Measurements from ENCODE around the gene PCMT1. TPM values are rescaled to one million over a fixed set of nuclear protein-coding genes. Genes with fewer than 3 reads are reported as not detected.
"Not testable (repeated sequence)": the region's sequence is repeated elsewhere in the genome, so short reads cannot be mapped to it uniquely, and the experiment has no call there.

Gene PCMT1
- polyA plus RNA-seq, 2 donors = 20.8 to 64.9 TPM

DNA sequence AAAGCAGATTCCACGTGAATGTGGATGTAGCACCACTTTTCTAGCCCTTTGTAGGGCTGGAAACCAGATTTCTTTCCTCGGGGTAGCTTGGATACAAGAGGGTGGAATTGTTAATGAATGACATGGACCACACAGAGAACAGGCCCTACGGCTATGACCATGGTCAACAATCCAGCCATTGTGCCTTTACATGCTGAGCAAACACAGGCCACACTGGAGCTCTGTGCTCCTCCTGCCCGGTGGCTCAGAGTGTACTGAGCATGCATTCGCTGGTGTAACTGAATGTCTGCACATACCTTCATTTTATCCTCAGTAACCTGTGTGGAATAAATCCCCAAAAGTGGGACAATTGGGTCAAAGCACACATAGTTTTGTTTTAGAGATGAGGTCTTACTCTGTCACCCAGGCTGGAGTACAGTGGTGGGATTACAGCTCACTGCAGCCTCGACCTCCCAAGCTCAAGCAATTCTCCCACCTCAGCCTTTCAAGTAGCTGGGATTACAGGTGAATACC lies 81.8 kb downstream of the PCMT1 start:
- Histone ChIP-seq H3K4me1 (ENCODE audit: control insufficient read depth in 2 of 2, insufficient read depth in 2 of 2, low read length in 1 of 2) (no peaks in the 10 kb centered on the region), H3K27me3 (ENCODE audit: control insufficient read depth in 1 of 2, insufficient read depth in 2 of 2, low read length in 2 of 2) (no peaks in the 10 kb centered on the region), H3K27ac (ENCODE audit: low read depth in 2 of 2, low read length in 1 of 2) (no peak overlapping the region), H3K36me3 (ENCODE audit: control insufficient read depth in 2 of 2, insufficient read depth in 2 of 2, low read length in 1 of 2) (peaks cover 4 to 9% of the 10 kb centered on the region in 2 donors), H3K9me3 (ENCODE audit: control insufficient read depth in 2 of 2, insufficient read depth in 1 of 2, low read depth in 1 of 2, low read length in 1 of 2) (no peaks in the 10 kb centered on the region), H3K4me3 (ENCODE audit: low read depth in 1 of 2, low read length in 2 of 2) (no peak overlapping the region)
- 75 to 77% methylated on average over 6 of the region's 6 CpGs for WGBS, 2 donors

DNA sequence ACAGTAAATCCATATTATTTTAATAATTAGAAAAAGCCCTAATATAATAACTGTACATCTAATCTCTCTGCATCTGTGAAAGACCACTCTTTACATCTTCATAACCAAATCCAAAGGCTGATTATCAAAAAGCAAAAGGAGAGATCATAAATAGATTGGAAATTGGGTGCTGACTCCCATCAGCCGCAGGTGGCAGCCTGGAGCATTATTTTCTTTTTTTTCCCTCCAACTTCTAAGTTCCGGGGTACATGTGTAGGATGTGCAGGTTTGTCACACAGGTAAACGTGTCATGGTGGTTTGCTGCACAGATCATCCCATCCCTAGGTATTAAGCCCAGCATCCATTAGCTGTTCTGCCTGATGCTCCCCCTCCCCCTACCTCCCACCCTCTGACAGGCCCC lies 84.1 kb downstream of the PCMT1 start:
- H3K27me3 ChIP-seq (ENCODE audit: control insufficient read depth in 1 of 2, insufficient read depth in 2 of 2, low read length in 2 of 2) = no peaks in the 10 kb centered on the region
- H3K4me1 ChIP-seq (ENCODE audit: control insufficient read depth in 2 of 2, insufficient read depth in 2 of 2, low read length in 1 of 2) = no peaks in the 10 kb centered on the region
- H3K9me3 ChIP-seq (ENCODE audit: control insufficient read depth in 2 of 2, insufficient read depth in 1 of 2, low read depth in 1 of 2, low read length in 1 of 2) = no peaks in the 10 kb centered on the region
- no peak overlapping the region for H3K27ac ChIP-seq (ENCODE audit: low read depth in 2 of 2, low read length in 1 of 2)
- 92 to 93% methylated on average over 3 of the region's 3 CpGs for WGBS, 2 donors
- peaks cover 4 to 11% of the 10 kb centered on the region in 2 donors for H3K36me3 ChIP-seq (ENCODE audit: control insufficient read depth in 2 of 2, insufficient read depth in 2 of 2, low read length in 1 of 2)
- H3K4me3 ChIP-seq (ENCODE audit: low read depth in 1 of 2, low read length in 2 of 2) = no peak overlapping the region

DNA sequence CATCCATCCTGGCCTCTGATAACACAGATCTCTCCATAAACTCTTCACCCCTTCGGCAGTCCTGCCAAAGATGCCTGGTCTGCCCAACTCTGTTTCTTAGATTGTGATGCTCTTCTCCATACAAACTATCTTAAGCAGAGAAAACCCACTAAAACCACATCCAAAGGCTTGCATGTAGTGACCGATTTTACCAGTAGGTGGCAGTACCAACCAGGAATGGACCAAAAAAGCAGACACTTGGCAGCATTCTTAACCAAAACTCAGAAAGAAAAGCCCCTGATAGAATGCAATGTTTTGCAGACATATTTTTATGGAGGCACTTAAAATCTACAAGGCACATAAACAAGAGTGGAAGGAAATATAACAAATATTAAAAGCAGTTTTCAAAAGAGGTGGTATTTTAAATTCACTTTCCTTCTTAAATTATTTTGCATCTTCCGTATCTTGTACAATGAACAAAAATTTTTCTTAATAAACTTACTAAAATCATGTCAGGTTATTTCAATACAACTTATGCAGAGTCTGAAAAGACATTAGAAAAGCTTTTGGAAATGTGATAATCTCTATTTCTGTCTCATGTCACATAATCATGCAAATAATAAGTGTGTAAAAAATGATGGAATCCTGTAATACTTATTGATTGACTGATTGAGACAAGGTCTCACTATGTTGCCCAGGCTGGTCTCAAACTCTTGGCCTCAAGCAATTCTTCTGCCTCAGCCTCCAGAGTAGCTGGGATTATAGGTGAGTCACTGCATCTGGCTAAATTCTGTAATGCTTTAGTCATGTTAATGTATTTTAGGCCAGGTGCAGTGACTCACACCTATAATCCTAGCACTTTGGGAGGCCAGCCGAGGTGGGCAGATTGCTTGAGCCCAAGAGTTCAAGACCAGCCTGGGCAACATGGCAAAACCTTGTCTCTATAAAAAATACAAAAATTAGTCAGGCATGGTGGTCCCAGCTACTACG lies 85.3 kb downstream of the PCMT1 start:
- H3K36me3 ChIP-seq (ENCODE audit: control insufficient read depth in 2 of 2, insufficient read depth in 2 of 2, low read length in 1 of 2) = peaks cover 4 to 11% of the 10 kb centered on the region in 2 donors
- 44 to 48% methylated on average over 5 of the region's 5 CpGs for WGBS, 2 donors

DNA sequence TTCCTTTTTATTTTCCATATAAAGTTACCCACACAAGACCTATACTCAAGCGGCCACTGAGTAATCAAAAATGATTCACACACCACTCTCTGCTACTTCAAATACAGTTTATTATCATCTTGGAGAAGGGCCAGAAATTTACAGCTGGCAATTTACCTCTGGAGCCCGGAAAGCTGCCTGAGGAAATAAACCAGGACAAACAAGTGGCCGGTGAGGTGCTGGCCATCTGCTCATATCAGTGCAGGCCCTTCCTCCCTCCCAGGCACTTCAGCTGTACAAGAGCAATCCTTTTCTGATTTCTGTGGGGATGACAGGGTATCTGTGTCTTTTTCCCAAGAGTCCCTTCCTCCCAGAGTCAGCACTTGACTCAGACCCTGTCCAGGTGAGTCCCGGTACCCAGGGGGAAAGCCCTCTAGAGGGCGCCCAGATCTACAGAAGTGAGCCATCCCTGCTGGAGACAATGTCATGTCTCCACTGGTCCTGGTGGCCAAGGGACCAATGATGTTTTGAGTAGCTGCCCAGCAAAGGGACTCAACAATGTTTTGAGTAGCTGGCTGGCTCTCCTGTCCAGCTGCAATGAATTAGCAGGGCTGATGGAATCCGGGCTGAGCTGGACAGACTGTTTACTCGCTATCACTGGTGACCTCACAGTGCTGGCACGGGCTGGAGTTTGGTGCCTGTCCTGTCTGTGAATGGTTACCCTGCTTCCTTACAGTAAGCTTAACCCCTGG lies 91.0 kb downstream of the PCMT1 start:
- no peaks in the 10 kb centered on the region for H3K9me3 ChIP-seq (ENCODE audit: control insufficient read depth in 2 of 2, insufficient read depth in 1 of 2, low read depth in 1 of 2, low read length in 1 of 2)
- no peaks in the 10 kb centered on the region for H3K4me1 ChIP-seq (ENCODE audit: control insufficient read depth in 2 of 2, insufficient read depth in 2 of 2, low read length in 1 of 2)
- no peak overlapping the region for H3K27ac ChIP-seq (ENCODE audit: low read depth in 2 of 2, low read length in 1 of 2)
- H3K4me3 ChIP-seq (ENCODE audit: low read depth in 1 of 2, low read length in 2 of 2) = no peak overlapping the region
- WGBS, 2 donors = 50 to 53% methylated on average over 8 of the region's 8 CpGs
- peaks cover 0 to 19% of the 10 kb centered on the region in 2 donors for H3K36me3 ChIP-seq (ENCODE audit: control insufficient read depth in 2 of 2, insufficient read depth in 2 of 2, low read length in 1 of 2)
- no peaks in the 10 kb centered on the region for H3K27me3 ChIP-seq (ENCODE audit: control insufficient read depth in 1 of 2, insufficient read depth in 2 of 2, low read length in 2 of 2)

More for the DNA sequence above, 85.3 kb downstream of the PCMT1 start:
- no peaks in the 10 kb centered on the region for H3K27me3 ChIP-seq (ENCODE audit: control insufficient read depth in 1 of 2, insufficient read depth in 2 of 2, low read length in 2 of 2)
- no peak overlapping the region for H3K27ac ChIP-seq (ENCODE audit: low read depth in 2 of 2, low read length in 1 of 2)
- no peaks in the 10 kb centered on the region for H3K9me3 ChIP-seq (ENCODE audit: control insufficient read depth in 2 of 2, insufficient read depth in 1 of 2, low read depth in 1 of 2, low read length in 1 of 2)
- no peaks in the 10 kb centered on the region for H3K4me1 ChIP-seq (ENCODE audit: control insufficient read depth in 2 of 2, insufficient read depth in 2 of 2, low read length in 1 of 2)
- H3K4me3 ChIP-seq (ENCODE audit: low read depth in 1 of 2, low read length in 2 of 2) = no peak overlapping the region

DNA sequence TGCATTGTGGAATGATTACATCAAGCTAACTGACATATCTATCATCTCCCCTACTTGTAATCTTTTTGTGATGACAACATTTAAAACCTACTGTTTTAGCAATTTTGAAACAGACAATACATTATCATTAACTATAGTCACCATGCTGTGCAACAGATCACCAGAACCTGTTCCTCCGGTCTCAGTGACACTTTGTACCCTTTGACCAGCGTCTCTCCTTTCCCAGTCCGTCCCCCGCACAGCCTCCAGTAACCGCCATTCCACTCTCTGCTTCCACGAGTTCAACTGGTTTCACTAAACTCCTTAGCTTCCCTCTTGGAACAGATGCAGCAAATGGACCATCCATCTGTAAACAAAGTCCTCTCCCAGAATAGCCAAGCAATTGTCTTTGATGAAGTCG lies 92.8 kb downstream of the PCMT1 start:
- H3K36me3 ChIP-seq (ENCODE audit: control insufficient read depth in 2 of 2, insufficient read depth in 2 of 2, low read length in 1 of 2) = peaks cover 0 to 14% of the 10 kb centered on the region in 2 donors
- WGBS, 2 donors = 81% methylated on average over 7 of the region's 7 CpGs
- peaks cover 3 to 9% of the 10 kb centered on the region in 2 donors for H3K4me1 ChIP-seq (ENCODE audit: control insufficient read depth in 2 of 2, insufficient read depth in 2 of 2, low read length in 1 of 2)
- H3K27ac ChIP-seq (ENCODE audit: low read depth in 2 of 2, low read length in 1 of 2) = no peak overlapping the region
- no peaks in the 10 kb centered on the region for H3K27me3 ChIP-seq (ENCODE audit: control insufficient read depth in 1 of 2, insufficient read depth in 2 of 2, low read length in 2 of 2)
- H3K4me3 ChIP-seq (ENCODE audit: low read depth in 1 of 2, low read length in 2 of 2) = no peak overlapping the region
- no peaks in the 10 kb centered on the region for H3K9me3 ChIP-seq (ENCODE audit: control insufficient read depth in 2 of 2, insufficient read depth in 1 of 2, low read depth in 1 of 2, low read length in 1 of 2)

DNA sequence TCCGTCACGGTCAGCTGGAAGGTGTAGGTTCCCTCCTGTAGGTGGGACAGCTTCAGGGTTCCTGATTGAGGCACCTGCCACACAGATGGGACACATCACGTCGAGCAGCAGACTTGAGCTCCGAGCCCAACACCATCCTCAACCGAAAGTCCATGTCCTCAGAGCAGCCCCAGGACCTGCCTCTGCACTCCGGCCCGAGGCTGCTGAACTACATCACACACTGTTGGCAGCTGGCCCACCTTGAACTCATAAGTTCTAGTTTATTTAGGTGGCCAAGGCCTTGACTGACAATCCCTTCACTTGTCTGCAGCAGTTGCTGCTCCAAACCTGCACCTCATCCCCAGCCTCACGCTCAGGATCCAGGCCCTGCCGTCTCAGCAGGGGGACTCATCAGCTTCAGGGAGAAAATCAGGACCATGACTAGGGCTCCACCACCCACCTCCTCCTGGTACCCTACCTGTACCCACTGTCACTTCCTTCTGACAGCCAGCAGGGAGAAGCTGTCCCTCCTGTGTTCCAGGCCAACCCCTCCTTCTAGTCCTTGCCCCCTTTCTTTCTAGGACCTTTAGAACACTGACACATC lies 93.6 kb downstream of the PCMT1 start:
- Histone ChIP-seq H3K4me3 (ENCODE audit: low read depth in 1 of 2, low read length in 2 of 2) (no peak overlapping the region), H3K27me3 (ENCODE audit: control insufficient read depth in 1 of 2, insufficient read depth in 2 of 2, low read length in 2 of 2) (no peaks in the 10 kb centered on the region), H3K4me1 (ENCODE audit: control insufficient read depth in 2 of 2, insufficient read depth in 2 of 2, low read length in 1 of 2) (peaks cover 3 to 9% of the 10 kb centered on the region in 2 donors), H3K27ac (ENCODE audit: low read depth in 2 of 2, low read length in 1 of 2) (no peak overlapping the region), H3K9me3 (ENCODE audit: control insufficient read depth in 2 of 2, insufficient read depth in 1 of 2, low read depth in 1 of 2, low read length in 1 of 2) (no peaks in the 10 kb centered on the region), H3K36me3 (ENCODE audit: control insufficient read depth in 2 of 2, insufficient read depth in 2 of 2, low read length in 1 of 2) (peaks cover 0 to 14% of the 10 kb centered on the region in 2 donors)
- WGBS, 2 donors = 77 to 79% methylated on average over 10 of the region's 10 CpGs

DNA sequence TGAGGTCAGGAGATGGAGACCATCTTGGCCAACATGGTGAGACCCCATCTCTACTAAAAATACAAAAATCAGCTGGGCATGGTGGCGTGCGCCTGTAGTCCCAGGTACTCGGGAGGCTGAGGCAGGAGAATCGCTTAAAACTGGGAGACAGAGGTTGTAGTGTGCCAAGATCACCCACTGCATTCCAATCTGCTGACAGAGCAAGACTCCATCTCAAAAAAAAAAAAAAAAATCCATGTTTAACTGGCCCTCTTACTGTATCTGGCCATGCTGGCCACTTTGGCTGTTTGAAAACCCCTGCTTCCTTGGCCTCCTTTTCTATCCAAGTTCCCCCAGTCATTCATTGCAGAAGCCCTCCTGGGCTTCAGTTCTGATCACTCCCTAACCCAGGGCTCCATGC lies 94.5 kb downstream of the PCMT1 start:
- not testable (repeated sequence) for H3K9me3 ChIP-seq (ENCODE audit: control insufficient read depth in 2 of 2, insufficient read depth in 1 of 2, low read depth in 1 of 2, low read length in 1 of 2); H3K4me3 ChIP-seq (ENCODE audit: low read depth in 1 of 2, low read length in 2 of 2); H3K4me1 ChIP-seq (ENCODE audit: control insufficient read depth in 2 of 2, insufficient read depth in 2 of 2, low read length in 1 of 2); H3K27me3 ChIP-seq (ENCODE audit: control insufficient read depth in 1 of 2, insufficient read depth in 2 of 2, low read length in 2 of 2)
- peaks cover 0 to 14% of the 10 kb centered on the region in 2 donors for H3K36me3 ChIP-seq (ENCODE audit: control insufficient read depth in 2 of 2, insufficient read depth in 2 of 2, low read length in 1 of 2)
- H3K27ac ChIP-seq (ENCODE audit: low read depth in 2 of 2, low read length in 1 of 2) = peak overlapping the region in 1 of 2 donors; percentile 19
- WGBS, 2 donors = 85 to 97% methylated on average over 4 of the region's 4 CpGs

DNA sequence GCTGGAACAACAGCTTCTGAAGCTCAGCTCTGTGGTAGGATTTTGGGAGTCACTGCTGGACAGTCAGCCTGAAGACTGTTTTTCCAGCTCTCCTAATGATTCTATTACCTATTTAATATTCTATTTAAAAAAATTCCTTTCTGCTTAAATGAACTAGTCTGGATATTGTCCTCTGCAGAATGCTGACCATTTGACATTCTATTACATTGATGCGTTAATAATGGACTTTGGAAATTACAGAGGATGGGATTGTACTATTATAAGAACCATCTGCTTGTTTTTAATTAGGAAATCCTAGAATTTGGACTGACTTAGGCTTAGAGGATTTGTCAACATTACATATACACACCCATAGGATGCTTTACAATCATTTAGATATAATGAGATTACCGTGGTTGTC lies 94.9 kb downstream of the PCMT1 start:
- no peaks in the 10 kb centered on the region for H3K27me3 ChIP-seq (ENCODE audit: control insufficient read depth in 1 of 2, insufficient read depth in 2 of 2, low read length in 2 of 2)
- no peak overlapping the region for H3K4me3 ChIP-seq (ENCODE audit: low read depth in 1 of 2, low read length in 2 of 2)
- WGBS, 2 donors = 92 to 97% methylated on average over 2 of the region's 2 CpGs
- peaks cover 3 to 9% of the 10 kb centered on the region in 2 donors for H3K4me1 ChIP-seq (ENCODE audit: control insufficient read depth in 2 of 2, insufficient read depth in 2 of 2, low read length in 1 of 2)
- no peaks in the 10 kb centered on the region for H3K9me3 ChIP-seq (ENCODE audit: control insufficient read depth in 2 of 2, insufficient read depth in 1 of 2, low read depth in 1 of 2, low read length in 1 of 2)
- peak overlapping the region in 1 of 2 donors; percentile 19 for H3K27ac ChIP-seq (ENCODE audit: low read depth in 2 of 2, low read length in 1 of 2)
- peaks cover 0 to 14% of the 10 kb centered on the region in 2 donors for H3K36me3 ChIP-seq (ENCODE audit: control insufficient read depth in 2 of 2, insufficient read depth in 2 of 2, low read length in 1 of 2)

DNA sequence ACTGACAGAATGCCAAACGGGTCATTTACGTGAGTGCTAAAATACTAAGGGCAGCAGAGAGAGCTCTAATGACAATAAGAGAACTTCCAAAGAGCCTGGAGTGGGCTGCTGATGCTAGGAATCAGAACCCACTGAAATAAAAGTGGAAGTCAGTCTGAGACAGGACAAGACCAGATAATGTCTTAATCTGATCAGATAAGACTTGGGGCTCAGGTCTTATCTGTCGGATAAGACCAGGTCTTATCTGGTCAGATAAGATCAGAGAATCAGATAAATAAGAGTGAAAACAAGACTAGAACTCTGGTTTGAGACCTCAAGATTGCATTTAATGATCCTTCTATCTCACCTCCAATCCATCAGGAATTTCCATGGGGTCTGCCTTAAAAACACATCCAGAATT lies 96.0 kb downstream of the PCMT1 start:
- Histone ChIP-seq H3K4me3 (ENCODE audit: low read depth in 1 of 2, low read length in 2 of 2) (no peak overlapping the region), H3K27ac (ENCODE audit: low read depth in 2 of 2, low read length in 1 of 2) (no peak overlapping the region), H3K4me1 (ENCODE audit: control insufficient read depth in 2 of 2, insufficient read depth in 2 of 2, low read length in 1 of 2) (peaks cover 3 to 9% of the 10 kb centered on the region in 2 donors), H3K27me3 (ENCODE audit: control insufficient read depth in 1 of 2, insufficient read depth in 2 of 2, low read length in 2 of 2) (no peaks in the 10 kb centered on the region), H3K9me3 (ENCODE audit: control insufficient read depth in 2 of 2, insufficient read depth in 1 of 2, low read depth in 1 of 2, low read length in 1 of 2) (no peaks in the 10 kb centered on the region), H3K36me3 (ENCODE audit: control insufficient read depth in 2 of 2, insufficient read depth in 2 of 2, low read length in 1 of 2) (peaks cover 0 to 14% of the 10 kb centered on the region in 2 donors)
- 64 to 81% methylated on average over 3 of the region's 3 CpGs for WGBS, 2 donors
